Uterus (tissue), 4 donors: ENCODE results near the gene IGLON5. TPM values are rescaled to one million over a fixed set of nuclear protein-coding genes. Genes with fewer than 3 reads are reported as not detected.

Experiments
- DNase-seq, 2 donors: peaks; one replicate each; pipeline ENCODE4 v3.0.0-alpha.2; 2019 to 2020
- H3K27ac ChIP-seq, 2 donors: fragments of 200-600 bp; sonication (generic); 1 replicate in 1 of 2; 2 replicates in 1 of 2; pipeline ENCODE4 v1.5.1; 2016 to 2018
- H3K27me3 ChIP-seq, 2 donors: fragments of 200-600 bp; sonication (generic); one replicate each; pipeline ENCODE4 v1.5.1; 2018 to 2019; ENCODE audit warnings: control low read depth in 1 of 2
- H3K36me3 ChIP-seq, 2 donors: fragments of 200-600 bp; sonication (generic); one replicate each; pipeline ENCODE4 v1.5.1; 2019; ENCODE audit warnings: control low read depth in 1 of 2
- H3K4me1 ChIP-seq, 2 donors: fragments of 200-600 bp; sonication (generic); one replicate each; pipeline ENCODE4 v1.5.1; 2018 to 2019; ENCODE audit warnings: control low read depth in 1 of 2
- H3K4me3 ChIP-seq, 2 donors: fragments of 200-600 bp; sonication (generic); 1 replicate in 1 of 2; 2 replicates in 1 of 2; pipeline ENCODE4 v1.5.1; 2018 to 2019; ENCODE audit warnings: mild to moderate bottlenecking in 1 of 2
- H3K9me3 ChIP-seq, 2 donors: fragments of 200-600 bp; sonication (generic); one replicate each; pipeline ENCODE4 v1.5.1; 2019; ENCODE audit warnings: control low read depth in 1 of 2
- POLR2A ChIP-seq, 2 donors: fragments of 450-650 bp; IDR thresholded peaks; one replicate each; pipeline ENCODE4 v1.6.1; 2016; ENCODE audit warnings: antibody characterized with exemption in 2 of 2, mild to moderate bottlenecking in 1 of 2, moderate library complexity in 1 of 2
- intact Hi-C: fragments of 100-400 bp; cut with DNase I; formaldehyde crosslinking; loops from one replicate; pipeline ENCODE4 v1.15.1; 2023; ENCODE audit warnings: low total_unique reads
- total RNA-seq, 4 donors: library from RNA; depleted of rRNA in 3 of 4; stranded (reverse); fragments of >200 nt in 3 of 4; gene quantifications; one replicate each; pipeline versions ENCODE4 v1.1.0 to v1.2.4, GENCODE V29; 2014 to 2023
- TF ChIP-seq, protein P1 (sequence below), 4 experiments: fragments of 200-600 bp in 2 of 4; fragments of 450-650 bp in 2 of 4; sonication (generic) in 2 of 4; IDR thresholded peaks; one replicate each; pipeline ENCODE4 v1.5.1; 2016 to 2019; ENCODE audit warnings: antibody characterized with exemption in 4 of 4, mild to moderate bottlenecking in 2 of 4, moderate library complexity in 1 of 4
- donor health status: DM: yes; HTN: yes; CAD: no.

Gene IGLON5
- total RNA-seq, 4 donors from 2014 or later = 0.28 TPM; not detected in 3

GRCh38 chr19:51331716-51332115, 20.3 kb downstream of the IGLON5 start:
- DNase-seq = no peak
- no peaks in the 10 kb centered on the region for H3K36me3 ChIP-seq
- intact Hi-C loops = no loop called here
- TF ChIP-seq, protein P1, sequence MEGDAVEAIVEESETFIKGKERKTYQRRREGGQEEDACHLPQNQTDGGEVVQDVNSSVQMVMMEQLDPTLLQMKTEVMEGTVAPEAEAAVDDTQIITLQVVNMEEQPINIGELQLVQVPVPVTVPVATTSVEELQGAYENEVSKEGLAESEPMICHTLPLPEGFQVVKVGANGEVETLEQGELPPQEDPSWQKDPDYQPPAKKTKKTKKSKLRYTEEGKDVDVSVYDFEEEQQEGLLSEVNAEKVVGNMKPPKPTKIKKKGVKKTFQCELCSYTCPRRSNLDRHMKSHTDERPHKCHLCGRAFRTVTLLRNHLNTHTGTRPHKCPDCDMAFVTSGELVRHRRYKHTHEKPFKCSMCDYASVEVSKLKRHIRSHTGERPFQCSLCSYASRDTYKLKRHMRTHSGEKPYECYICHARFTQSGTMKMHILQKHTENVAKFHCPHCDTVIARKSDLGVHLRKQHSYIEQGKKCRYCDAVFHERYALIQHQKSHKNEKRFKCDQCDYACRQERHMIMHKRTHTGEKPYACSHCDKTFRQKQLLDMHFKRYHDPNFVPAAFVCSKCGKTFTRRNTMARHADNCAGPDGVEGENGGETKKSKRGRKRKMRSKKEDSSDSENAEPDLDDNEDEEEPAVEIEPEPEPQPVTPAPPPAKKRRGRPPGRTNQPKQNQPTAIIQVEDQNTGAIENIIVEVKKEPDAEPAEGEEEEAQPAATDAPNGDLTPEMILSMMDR (IDR thresholded peaks at IDR 0.05) = no peak
- no peak for TF ChIP-seq POLR2A (IDR thresholded peaks at IDR 0.05)
- no peaks in the 10 kb centered on the region for H3K9me3 ChIP-seq
- peaks cover 0 to 34% of the 10 kb centered on the region in 2 donors for H3K27me3 ChIP-seq
- no peaks in the 10 kb centered on the region for H3K4me1 ChIP-seq
- no peak overlapping the region for H3K27ac ChIP-seq
- no peak overlapping the region for H3K4me3 ChIP-seq

DNA sequence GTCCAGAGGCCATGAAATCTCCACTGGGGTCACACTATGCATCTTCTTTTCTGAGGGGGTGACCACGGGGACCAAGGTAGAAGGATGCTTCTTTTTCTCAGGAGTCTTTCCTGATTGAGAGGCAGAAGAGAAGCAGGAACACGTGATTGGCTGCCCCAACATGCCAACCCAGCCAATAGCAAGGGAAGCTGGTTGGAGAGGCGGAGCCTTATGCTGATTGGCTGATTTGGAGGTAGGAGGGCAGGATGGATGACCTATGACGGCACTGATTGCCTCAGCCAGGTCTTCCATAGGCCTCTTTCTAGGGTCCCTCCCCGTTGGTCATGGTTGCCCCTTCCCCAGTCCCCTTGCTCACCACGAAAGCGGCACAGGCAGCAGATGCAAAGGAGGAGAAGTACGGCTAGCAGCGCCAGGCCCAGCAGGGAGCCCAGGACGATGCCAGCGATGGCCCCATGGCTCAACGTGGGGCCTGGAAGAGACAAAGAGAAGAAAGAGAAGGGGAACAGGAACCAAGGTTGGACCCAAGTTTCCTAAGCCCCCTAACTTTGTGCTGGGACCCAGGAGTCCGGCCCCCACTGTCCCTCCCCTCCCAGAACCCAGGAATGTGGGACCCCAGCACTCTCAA, 22.5 kb downstream of the IGLON5 start:
- Histone ChIP-seq H3K4me1 (no peaks in the 10 kb centered on the region), H3K36me3 (no peaks in the 10 kb centered on the region), H3K27me3 (peaks cover 0 to 12% of the 10 kb centered on the region in 2 donors), H3K4me3 (no peak overlapping the region), H3K9me3 (no peaks in the 10 kb centered on the region), H3K27ac (no peak overlapping the region)
- no peak for DNase-seq
- TF ChIP-seq, protein P1 (IDR thresholded peaks at IDR 0.05) = no peak
- no peak for TF ChIP-seq POLR2A (IDR thresholded peaks at IDR 0.05)
- intact Hi-C loops = no loop called here

GRCh38 chr19:51337141-51337860, 25.9 kb downstream of the IGLON5 start:
- Histone ChIP-seq H3K9me3 (no peaks in the 10 kb centered on the region), H3K27ac (no peak overlapping the region), H3K4me1 (no peaks in the 10 kb centered on the region), H3K36me3 (no peaks in the 10 kb centered on the region), H3K4me3 (no peak overlapping the region), H3K27me3 (no peaks in the 10 kb centered on the region)
- intact Hi-C loops = no loop called here
- DNase-seq = no peak
- TF ChIP-seq, protein P1 (IDR thresholded peaks at IDR 0.05) = no peak
- TF ChIP-seq POLR2A (IDR thresholded peaks at IDR 0.05) = no peak

- H3K36me3 ChIP-seq = no peaks in the 10 kb centered on the region
- H3K27ac ChIP-seq = peak overlapping the region in 1 of 2 donors; percentile 84
- H3K4me1 ChIP-seq = no peaks in the 10 kb centered on the region
- no peak overlapping the region for H3K4me3 ChIP-seq
- intact Hi-C loops = no loop called here
- DNase-seq = no peak
- no peak for TF ChIP-seq POLR2A (IDR thresholded peaks at IDR 0.05)
- TF ChIP-seq, protein P1 (IDR thresholded peaks at IDR 0.05) = no peak
- no peaks in the 10 kb centered on the region for H3K9me3 ChIP-seq
- H3K27me3 ChIP-seq = no peaks in the 10 kb centered on the region
These were observed 26.6 kb downstream of the IGLON5 start for GRCh38 chr19:51337861-51338562.
